Kidney (tissue), 14 donors: ENCODE data around the gene INTS13. TPM values are rescaled to one million over a fixed set of nuclear protein-coding genes. Genes with fewer than 3 reads are reported as not detected.

Experiments used
- DNase-seq, 5 donors: peaks; one replicate each; pipeline ENCODE4 v3.0.0-alpha.2; 2013 to 2020
- FAIRE-seq: peaks from 2 replicates; lab custom pipeline; 2012; peaks lifted over from hg19 to GRCh38; lab: Jason Lieb, UNC
- H3K27ac ChIP-seq, 2 donors: one replicate each; pipeline ENCODE4 v1.7.0; 2013; ENCODE audit warnings: low read depth in 2 of 2, low read length in 2 of 2, inconsistent platforms in 1 of 2
- H3K27me3 ChIP-seq: one replicate; pipeline ENCODE4 v1.7.1; 2013; ENCODE audit warnings: low read length, inconsistent platforms; ENCODE audit not compliant: control insufficient read depth, insufficient read depth
- H3K36me3 ChIP-seq, 3 donors: one replicate each; pipeline versions ENCODE4 v1.7.0 to v1.7.1; 2013; ENCODE audit warnings: low read length in 3 of 3, control low read depth in 1 of 3, inconsistent platforms in 1 of 3; ENCODE audit not compliant: insufficient read depth in 3 of 3, control insufficient read depth in 2 of 3
- H3K4me1 ChIP-seq, 3 donors: one replicate each; pipeline versions ENCODE4 v1.7.0 to v1.7.1; 2013; ENCODE audit warnings: low read length in 3 of 3, inconsistent platforms in 1 of 3, low read depth in 1 of 3; ENCODE audit not compliant: control insufficient read depth in 2 of 3, insufficient read depth in 2 of 3
- H3K4me3 ChIP-seq, 3 donors: one replicate each; pipeline versions ENCODE4 v1.7.0 to v1.8.1; 2013; ENCODE audit warnings: low read length in 3 of 3, control low read depth in 1 of 3, inconsistent platforms in 1 of 3
- H3K9ac ChIP-seq, 3 donors: one replicate each; pipeline versions ENCODE4 v1.7.0 to v1.7.1; 2013; ENCODE audit warnings: low read length in 3 of 3, control low read depth in 1 of 3, inconsistent platforms in 1 of 3
- H3K9me3 ChIP-seq, 3 donors: one replicate each; pipeline versions ENCODE4 v1.7.0 to v1.7.1; 2013; ENCODE audit warnings: low read length in 3 of 3, control low read depth in 1 of 3, inconsistent platforms in 1 of 3; ENCODE audit not compliant: control insufficient read depth in 2 of 3, insufficient read depth in 1 of 3
- intact Hi-C: fragments of 100-400 bp; cut with DNase I; formaldehyde crosslinking; loops from one replicate; pipeline ENCODE4 v1.11.1; 2022
- polyA plus RNA-seq: library from polyadenylated mRNA; stranded (reverse); fragments of 350-450 nt; fragmentation: Illumina TruSeq; extraction: RNeasy Lipid Tissue Mini Kit (QIAGEN cat#74804); gene quantifications from one replicate; pipeline ENCODE4 v1.2.3, GENCODE V29; 2014; ENCODE audit warnings: low read depth, low replicate concordance; ENCODE audit not compliant: insufficient read depth
- total RNA-seq: library from RNA; stranded (reverse); fragmentation: NEBNext Ultra II Directional; extraction: Animal tissue kit (Norgen Biotek cat#: 25700); gene quantifications from one replicate; pipeline ENCODE4 v1.2.1, GENCODE V29; 2021
- TF ChIP-seq, protein P1 (sequence below): IDR thresholded peaks from 3 replicates; pipeline ENCODE4 v1.5.1; 2012; ENCODE audit warnings: mild to moderate bottlenecking, moderate library complexity, borderline replicate concordance; ENCODE audit not compliant: insufficient read depth; ENCODE audit errors: extremely low read depth
- donor health status: control.
- donor health status: control.
- donor health status: control.
- donor health status: control.
- donor health status: control.
- donor health status: DM: yes; HTN: yes; CAD: no.
- donor health status: Normal renal cell carcinoma (clear cell type).

INTS13 gene
- total and polyA plus RNA-seq, 2 donors from 2014 or later, result 11.6 to 17.2 TPM

DNA sequence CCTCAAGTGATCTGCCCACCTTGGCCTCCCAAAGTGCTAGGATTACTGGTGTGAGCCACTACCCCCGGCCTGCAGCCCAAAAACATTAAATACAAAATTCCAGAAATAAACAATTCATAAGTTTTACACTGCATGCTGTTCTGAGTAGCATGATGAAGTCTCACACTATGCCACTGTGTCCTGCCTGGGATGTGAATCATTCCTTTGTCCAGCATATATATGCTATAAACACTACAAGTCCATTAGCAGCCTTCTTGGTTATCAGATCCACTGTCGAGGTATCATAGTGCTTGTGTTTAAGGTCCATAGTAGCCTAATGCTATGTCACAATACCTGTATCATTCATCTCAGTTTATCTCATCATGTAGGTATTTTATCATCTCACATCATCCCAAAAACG, 15.9 kb downstream of the INTS13 start:
- Histone ChIP-seq H3K27ac (no peak overlapping the region), H3K36me3 (peaks cover 6 to 9% (median 7%) of the 10 kb centered on the region in 3 donors), H3K4me1 (no peaks in the 10 kb centered on the region), H3K9ac (no peak overlapping the region), H3K9me3 (no peaks in the 10 kb centered on the region), H3K4me3 (no peak overlapping the region), H3K27me3 (no peaks in the 10 kb centered on the region)
- intact Hi-C loops, result no loop called here
- DNase-seq (no peak), FAIRE-seq (no peak)
- TF ChIP-seq, protein P1, sequence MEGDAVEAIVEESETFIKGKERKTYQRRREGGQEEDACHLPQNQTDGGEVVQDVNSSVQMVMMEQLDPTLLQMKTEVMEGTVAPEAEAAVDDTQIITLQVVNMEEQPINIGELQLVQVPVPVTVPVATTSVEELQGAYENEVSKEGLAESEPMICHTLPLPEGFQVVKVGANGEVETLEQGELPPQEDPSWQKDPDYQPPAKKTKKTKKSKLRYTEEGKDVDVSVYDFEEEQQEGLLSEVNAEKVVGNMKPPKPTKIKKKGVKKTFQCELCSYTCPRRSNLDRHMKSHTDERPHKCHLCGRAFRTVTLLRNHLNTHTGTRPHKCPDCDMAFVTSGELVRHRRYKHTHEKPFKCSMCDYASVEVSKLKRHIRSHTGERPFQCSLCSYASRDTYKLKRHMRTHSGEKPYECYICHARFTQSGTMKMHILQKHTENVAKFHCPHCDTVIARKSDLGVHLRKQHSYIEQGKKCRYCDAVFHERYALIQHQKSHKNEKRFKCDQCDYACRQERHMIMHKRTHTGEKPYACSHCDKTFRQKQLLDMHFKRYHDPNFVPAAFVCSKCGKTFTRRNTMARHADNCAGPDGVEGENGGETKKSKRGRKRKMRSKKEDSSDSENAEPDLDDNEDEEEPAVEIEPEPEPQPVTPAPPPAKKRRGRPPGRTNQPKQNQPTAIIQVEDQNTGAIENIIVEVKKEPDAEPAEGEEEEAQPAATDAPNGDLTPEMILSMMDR, result no peak

- intact Hi-C loops, result no loop called here
- Histone ChIP-seq H3K4me3 (no peak overlapping the region), H3K9ac (no peak overlapping the region), H3K9me3 (no peaks in the 10 kb centered on the region), H3K36me3 (peaks cover 4 to 5% (median 4%) of the 10 kb centered on the region in 3 donors), H3K27ac (no peak overlapping the region), H3K4me1 (no peaks in the 10 kb centered on the region), H3K27me3 (no peaks in the 10 kb centered on the region)
- no peak for DNase-seq
- FAIRE-seq, result no peak
- TF ChIP-seq, protein P1, result no peak
Observed at GRCh38 chr12:26919216-26919555, 18.6 kb downstream of the INTS13 start.

DNA sequence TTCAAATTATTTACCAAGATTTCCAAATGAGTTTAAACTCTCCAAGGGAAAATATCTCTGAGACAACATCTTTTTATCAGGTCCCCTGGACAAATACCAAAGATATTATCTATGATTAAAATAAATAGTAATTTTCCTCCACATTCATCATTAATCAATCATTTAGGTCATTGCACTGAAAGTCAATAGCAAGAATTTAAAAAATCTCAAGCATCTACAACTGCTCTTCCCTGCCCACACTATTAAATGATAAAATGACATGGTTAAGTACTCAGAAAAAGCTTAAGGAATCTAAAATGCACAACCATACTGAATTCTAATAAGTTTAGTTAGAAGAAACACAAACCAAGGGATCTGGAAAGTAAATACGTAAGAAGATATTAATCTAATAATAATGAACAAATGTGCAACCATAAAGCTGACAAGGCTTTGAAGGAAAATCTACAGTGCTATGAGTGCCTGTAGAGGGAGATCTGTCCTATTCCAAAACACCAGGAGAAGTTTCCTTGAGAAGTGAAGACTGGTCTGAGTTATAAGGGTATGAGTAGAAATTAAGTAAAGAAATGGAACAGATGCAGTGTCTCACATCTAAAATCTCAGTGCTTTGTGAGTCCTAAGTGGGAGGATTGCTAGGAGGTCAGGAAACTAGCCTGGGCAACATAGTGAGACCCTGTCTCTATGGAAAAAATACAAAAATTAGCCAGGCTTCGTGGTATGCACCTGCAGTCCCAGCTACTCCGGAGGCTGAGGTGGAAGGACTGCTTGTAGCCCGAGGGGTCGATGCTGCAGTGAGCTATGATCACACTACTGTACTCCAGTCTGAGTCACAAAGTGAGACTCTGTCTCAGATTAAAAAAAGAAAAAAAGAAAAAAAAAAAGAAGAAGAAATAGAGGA, 19.2 kb downstream of the INTS13 start:
- no peak overlapping the region for H3K27ac ChIP-seq
- H3K4me1 ChIP-seq, result no peaks in the 10 kb centered on the region
- no peaks in the 10 kb centered on the region for H3K27me3 ChIP-seq
- TF ChIP-seq, protein P1, result peak; percentile 36
- H3K9me3 ChIP-seq, result no peaks in the 10 kb centered on the region
- H3K9ac ChIP-seq, result no peak overlapping the region
- H3K36me3 ChIP-seq, result peaks cover 4 to 5% (median 4%) of the 10 kb centered on the region in 3 donors
- H3K4me3 ChIP-seq, result no peak overlapping the region
- peak in 2 of 5 donors; percentile 9 to 48 for DNase-seq
- no peak for FAIRE-seq
- intact Hi-C loops, result no loop called here
